K562 (cell line): Measurements from ENCODE around the gene FOSL1. TPM values are rescaled to one million over a fixed set of nuclear protein-coding genes. Genes with fewer than 3 reads are reported as not detected.

Experiments
- ATF7 ChIP-seq: fragments of 450-650 bp; IDR thresholded peaks from 2 replicates; pipeline ENCODE4 v1.7.1; 2014; ENCODE audit warnings: mild to moderate bottlenecking, moderate library complexity
- BRF1 ChIP-seq: IDR thresholded peaks from 3 replicates; pipeline ENCODE4 v1.6.1; 2011; ENCODE audit warnings: borderline replicate concordance, mild to moderate bottlenecking; ENCODE audit not compliant: insufficient read length; ENCODE audit errors: extremely low read depth
- ELF1 ChIP-seq: fragments of 200-800 bp; sonication (Bioruptor generic); IDR thresholded peaks from 2 replicates; pipeline ENCODE4 v1.6.1; 2016; ENCODE audit warnings: missing genetic modification characterization, missing compliant biosample characterization
- ETS2 ChIP-seq: IDR thresholded peaks from 2 replicates; pipeline ENCODE4 v1.6.1; 2016; ENCODE audit warnings: borderline replicate concordance, missing genetic modification characterization, mild to moderate bottlenecking, moderate library complexity, missing compliant biosample characterization; ENCODE audit not compliant: poor library complexity, severe bottlenecking
- ETV6 ChIP-seq, 3 experiments: fragments of 150-350 bp in 1 of 3; sonication (generic) in 1 of 3; formaldehyde crosslinking in 1 of 3; IDR thresholded peaks; 2 replicates each; pipeline versions ENCODE4 v1.6.1 to v1.8.0; 2014 to 2022; ENCODE audit warnings: borderline replicate concordance in 2 of 3, low read depth in 2 of 3, antibody characterized with exemption in 1 of 3, low read length in 1 of 3, mild to moderate bottlenecking in 1 of 3, missing genetic modification reagents in 1 of 3
- MCM3 ChIP-seq: fragments of 450-650 bp; IDR thresholded peaks from 2 replicates; pipeline ENCODE4 v1.6.1; 2016
- MED1 ChIP-seq: sonication (generic); formaldehyde crosslinking; IDR thresholded peaks from 2 replicates; pipeline ENCODE4 v1.8.1; 2023; ENCODE audit warnings: missing genetic modification reagents, borderline replicate concordance
- NCOR1 ChIP-seq: fragments of 450-650 bp; IDR thresholded peaks from 2 replicates; pipeline ENCODE4 v1.6.1; 2016; ENCODE audit warnings: mild to moderate bottlenecking, moderate library complexity
- NFE2 ChIP-seq: IDR thresholded peaks from 2 replicates; pipeline ENCODE4 v1.6.1; 2014; ENCODE audit warnings: antibody characterized with exemption, low read depth
- OTX1 ChIP-seq: fragments of 450-650 bp; formaldehyde crosslinking; IDR thresholded peaks from 2 replicates; pipeline ENCODE4 v1.4.0; 2022; ENCODE audit warnings: mild to moderate bottlenecking
- RERE ChIP-seq: sonication (generic); formaldehyde crosslinking; IDR thresholded peaks from 2 replicates; pipeline ENCODE4 v1.8.0; 2023; ENCODE audit warnings: missing genetic modification reagents, mild to moderate bottlenecking, borderline replicate concordance
- TAL1 ChIP-seq: fragments of 450-650 bp; IDR thresholded peaks from 2 replicates; pipeline ENCODE4 v1.6.1; 2016; ENCODE audit warnings: mild to moderate bottlenecking
- TCF3 ChIP-seq: sonication (generic); formaldehyde crosslinking; IDR thresholded peaks from 2 replicates; pipeline ENCODE4 v1.4.0; 2020; ENCODE audit warnings: mild to moderate bottlenecking, missing genetic modification reagents
- ZC3H8 ChIP-seq: fragments of 450-650 bp; IDR thresholded peaks from 2 replicates; pipeline ENCODE4 v1.6.1; 2017
- ZFX ChIP-seq: sonication (generic); formaldehyde crosslinking; IDR thresholded peaks from 2 replicates; pipeline ENCODE4 v1.8.0; 2022; ENCODE audit warnings: mild to moderate bottlenecking, missing genetic modification reagents, moderate library complexity
- ZNF668 ChIP-seq: fragments of 250-450 bp; sonication (Bioruptor Pico); IDR thresholded peaks from 2 replicates; pipeline ENCODE4 v1.8.0; 2022; ENCODE audit warnings: mild to moderate bottlenecking, inconsistent platforms
- ZNF75A ChIP-seq: fragments of 450-650 bp; formaldehyde crosslinking; IDR thresholded peaks from 2 replicates; pipeline ENCODE4 v1.4.0; 2020; ENCODE audit warnings: mild to moderate bottlenecking
- polyA plus RNA-seq, 8 experiments: library from polyadenylated mRNA; depleted of rRNA in 4 of 8; stranded (reverse) in 5 of 8; unstranded in 3 of 8; fragments of >200 nt; fragmentation: Nextera tagmentation in 2 of 8; fragmentation: Illumina TruSeq in 1 of 8; extraction: Ambion mirVana in 2 of 8; extraction: Trizol in 1 of 8; gene quantifications; 2 replicates each; pipeline versions ENCODE4 v1.2.1 to v1.2.3, GENCODE V29; 2011 to 2014; ENCODE audit warnings: inconsistent platforms in 1 of 8, missing spikeins in 1 of 8
- total RNA-seq, 7 experiments: library from RNA; depleted of rRNA in 6 of 7; stranded (reverse); fragments of >200 nt in 6 of 7; fragmentation: Illumina TruSeq in 2 of 7; extraction: Trizol in 2 of 7; gene quantifications; 2 replicates each; pipeline versions ENCODE4 v1.2.1 to v1.2.3, GENCODE V29; 2011 to 2021; ENCODE audit warnings: low replicate concordance in 1 of 7
- TF ChIP-seq, protein P1 (sequence below): sonication (generic); formaldehyde crosslinking; IDR thresholded peaks from 2 replicates; pipeline ENCODE4 v1.8.0; 2023; ENCODE audit warnings: mild to moderate bottlenecking, missing genetic modification reagents
- TF ChIP-seq, protein P2 (sequence below): sonication (generic); IDR thresholded peaks from 2 replicates; pipeline ENCODE4 v1.6.1; 2016
- TF ChIP-seq, protein P3 (sequence below): fragments of 250-450 bp; sonication (Bioruptor Pico); IDR thresholded peaks from 2 replicates; pipeline ENCODE4 v1.8.0; 2022; ENCODE audit warnings: inconsistent platforms

The FOSL1 gene
- total and polyA plus RNA-seq, 9 of the 15 experiments (the other 6 are each of a cell fraction or from before 2014, with no cell fraction given) = 3.5 to 39.6 (median 10.0) TPM

DNA sequence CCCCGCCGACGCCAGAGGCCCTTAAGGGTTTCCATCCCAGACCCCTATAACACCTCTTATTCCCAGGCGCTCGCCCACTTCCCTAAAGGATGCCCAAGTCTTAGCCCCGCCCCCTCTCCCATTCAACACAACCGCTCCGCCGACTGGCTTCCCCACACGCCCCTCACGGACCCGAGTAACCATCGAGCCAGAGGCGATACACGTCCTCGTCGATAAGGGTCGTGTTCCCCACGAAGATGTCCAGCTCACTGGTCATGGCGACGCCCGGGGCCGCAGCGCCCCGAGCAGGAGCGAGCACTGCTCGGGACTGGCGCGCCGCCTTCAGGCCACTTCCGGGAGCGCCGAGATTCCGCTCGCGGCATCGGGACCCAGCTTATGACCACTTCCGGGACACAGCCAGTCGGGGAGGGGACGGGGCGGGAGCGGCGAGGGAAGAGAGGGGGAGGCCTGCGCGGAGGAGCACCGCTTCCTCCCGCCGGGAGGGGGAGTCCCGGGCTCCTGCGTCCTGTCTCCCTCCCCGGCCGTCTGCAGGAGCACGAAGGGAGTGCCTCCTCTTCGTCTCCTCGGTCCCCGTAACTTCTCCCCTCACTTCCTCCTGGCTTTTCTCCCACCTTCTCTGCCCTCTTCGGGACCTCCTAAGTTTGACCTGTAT, 11.9 kb downstream of the FOSL1 start, which contains the start of gene FIBP (continued):
- TF ChIP-seq RERE (CRISPR knock-in tag) = 0 out of 2 replicates have a peak, but pooled peaks have one; percentile 81
- peak; percentile 55 for TF ChIP-seq NCOR1
- TF ChIP-seq ZC3H8 = no peak
- no peak; the same call in 1 of the 2 replicates for TF ChIP-seq TCF3 (CRISPR knock-in tag)
- no peak for TF ChIP-seq MED1 (CRISPR knock-in tag)
- TF ChIP-seq, protein P1, sequence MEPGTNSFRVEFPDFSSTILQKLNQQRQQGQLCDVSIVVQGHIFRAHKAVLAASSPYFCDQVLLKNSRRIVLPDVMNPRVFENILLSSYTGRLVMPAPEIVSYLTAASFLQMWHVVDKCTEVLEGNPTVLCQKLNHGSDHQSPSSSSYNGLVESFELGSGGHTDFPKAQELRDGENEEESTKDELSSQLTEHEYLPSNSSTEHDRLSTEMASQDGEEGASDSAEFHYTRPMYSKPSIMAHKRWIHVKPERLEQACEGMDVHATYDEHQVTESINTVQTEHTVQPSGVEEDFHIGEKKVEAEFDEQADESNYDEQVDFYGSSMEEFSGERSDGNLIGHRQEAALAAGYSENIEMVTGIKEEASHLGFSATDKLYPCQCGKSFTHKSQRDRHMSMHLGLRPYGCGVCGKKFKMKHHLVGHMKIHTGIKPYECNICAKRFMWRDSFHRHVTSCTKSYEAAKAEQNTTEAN (CRISPR knock-in tag) = no peak
- TF ChIP-seq MCM3 = no peak
- TF ChIP-seq ZNF668 (CRISPR knock-in tag) = no peak
- TF ChIP-seq OTX1 = no peak
- TF ChIP-seq BRF1 = no peak
- TF ChIP-seq ETS2 (tag) = no peak
- peak; percentile 77 for TF ChIP-seq ZFX (CRISPR knock-in tag)
- TF ChIP-seq, protein P2, sequence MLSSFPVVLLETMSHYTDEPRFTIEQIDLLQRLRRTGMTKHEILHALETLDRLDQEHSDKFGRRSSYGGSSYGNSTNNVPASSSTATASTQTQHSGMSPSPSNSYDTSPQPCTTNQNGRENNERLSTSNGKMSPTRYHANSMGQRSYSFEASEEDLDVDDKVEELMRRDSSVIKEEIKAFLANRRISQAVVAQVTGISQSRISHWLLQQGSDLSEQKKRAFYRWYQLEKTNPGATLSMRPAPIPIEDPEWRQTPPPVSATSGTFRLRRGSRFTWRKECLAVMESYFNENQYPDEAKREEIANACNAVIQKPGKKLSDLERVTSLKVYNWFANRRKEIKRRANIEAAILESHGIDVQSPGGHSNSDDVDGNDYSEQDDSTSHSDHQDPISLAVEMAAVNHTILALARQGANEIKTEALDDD = no peak
- no peak for TF ChIP-seq TAL1
- TF ChIP-seq ATF7 = peak; percentile 88
- peak; percentile 52 to 72; a peak in 2 of 4 replicates for TF ChIP-seq ETV6 (IDR thresholded peaks at IDR 0.05; ENCODE audit: borderline replicate concordance in 1 of 2, low read depth in 2 of 2, low read length in 1 of 2)
- no peak for TF ChIP-seq ETV6 (CRISPR knock-in tag; IDR thresholded peaks at IDR 0.05; ENCODE audit: borderline replicate concordance)
- no peak for TF ChIP-seq ZNF75A (CRISPR knock-in tag)
- TF ChIP-seq ELF1 = peak; percentile 98
- TF ChIP-seq NFE2 = no peak
- TF ChIP-seq, protein P3, sequence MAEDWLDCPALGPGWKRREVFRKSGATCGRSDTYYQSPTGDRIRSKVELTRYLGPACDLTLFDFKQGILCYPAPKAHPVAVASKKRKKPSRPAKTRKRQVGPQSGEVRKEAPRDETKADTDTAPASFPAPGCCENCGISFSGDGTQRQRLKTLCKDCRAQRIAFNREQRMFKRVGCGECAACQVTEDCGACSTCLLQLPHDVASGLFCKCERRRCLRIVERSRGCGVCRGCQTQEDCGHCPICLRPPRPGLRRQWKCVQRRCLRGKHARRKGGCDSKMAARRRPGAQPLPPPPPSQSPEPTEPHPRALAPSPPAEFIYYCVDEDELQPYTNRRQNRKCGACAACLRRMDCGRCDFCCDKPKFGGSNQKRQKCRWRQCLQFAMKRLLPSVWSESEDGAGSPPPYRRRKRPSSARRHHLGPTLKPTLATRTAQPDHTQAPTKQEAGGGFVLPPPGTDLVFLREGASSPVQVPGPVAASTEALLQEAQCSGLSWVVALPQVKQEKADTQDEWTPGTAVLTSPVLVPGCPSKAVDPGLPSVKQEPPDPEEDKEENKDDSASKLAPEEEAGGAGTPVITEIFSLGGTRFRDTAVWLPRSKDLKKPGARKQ (CRISPR knock-in tag) = no peak
